NCI-H345 treated with DMSO at 0.1 percent for 48 hours (cell line): ENCODE measurements around the gene CRYBB2.
"Not testable (repeated sequence)": the region's sequence is repeated elsewhere in the genome, so short reads cannot be mapped to it uniquely, and the experiment has no call there.

Experiments used
- DNase-seq: peaks from one replicate; lab custom pipeline; 2025; ENCODE audit not compliant: unreplicated experiment; lab: John Stamatoyannopoulos, UW

The CRYBB2 gene

GRCh38 chr22:25232301-25232700 lies 12.9 kb downstream of the CRYBB2 start:
- no peak for DNase-seq

DNA sequence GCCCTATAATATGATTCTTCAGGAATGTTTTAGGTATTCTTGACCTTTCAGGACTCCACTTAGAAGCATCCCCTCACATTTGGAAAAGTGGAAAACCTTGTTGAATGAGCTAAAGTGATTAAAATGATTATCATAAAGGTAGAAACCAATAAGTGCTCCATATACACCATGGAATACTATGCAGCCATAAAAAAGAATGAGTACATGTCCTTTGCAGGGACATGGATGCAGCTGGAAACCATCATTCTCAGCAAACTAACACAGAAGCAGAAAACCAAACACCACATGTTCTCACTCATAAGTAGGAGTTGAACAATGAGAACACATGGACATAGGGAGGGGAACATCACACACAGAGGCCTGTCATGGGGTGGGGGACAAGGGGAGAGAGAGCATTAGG lies 14.3 kb downstream of the CRYBB2 start:
- not testable (repeated sequence) for DNase-seq

DNA sequence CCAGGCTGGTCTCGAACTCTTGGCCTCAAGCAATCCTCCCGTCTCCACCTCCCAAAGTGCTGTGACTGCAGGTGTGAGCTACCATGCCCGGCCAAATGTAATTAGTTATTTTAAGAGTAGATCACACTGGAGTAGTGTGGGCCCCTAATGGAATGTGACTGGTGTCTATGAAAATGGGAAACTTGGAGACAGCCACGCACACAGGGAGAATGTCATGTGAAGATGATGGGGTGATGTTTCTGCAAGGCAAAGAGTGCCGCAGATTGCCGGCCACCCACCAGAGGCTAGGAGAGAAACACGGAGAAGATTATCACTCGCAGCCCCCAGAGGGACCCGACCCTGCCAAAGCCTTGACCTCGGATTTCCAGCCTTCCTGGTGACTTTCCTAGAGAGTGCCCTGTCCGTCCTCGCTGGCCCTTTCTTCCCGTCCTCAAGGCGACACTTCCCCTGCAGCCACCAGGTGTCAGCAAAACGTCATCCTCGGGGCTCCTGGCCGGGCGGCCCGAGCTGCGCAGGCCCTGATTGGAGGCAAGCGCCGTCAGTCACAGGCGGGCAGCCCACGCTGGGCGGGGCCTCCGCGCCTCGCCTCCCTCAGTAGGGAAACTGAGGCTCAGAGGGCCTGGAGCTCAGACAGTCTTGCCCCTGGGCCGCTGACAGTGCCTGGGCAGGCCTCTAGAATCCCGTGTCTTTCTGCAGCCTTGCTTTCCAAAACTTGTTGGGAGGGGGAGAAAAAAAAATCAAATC lies 16.3 kb downstream of the CRYBB2 start:
- peak; percentile 44 for DNase-seq

GRCh38 chr22:25236417-25236816 lies 17.0 kb downstream of the CRYBB2 start:
- DNase-seq, result no peak

GRCh38 chr22:25237503-25237902 lies 18.1 kb downstream of the CRYBB2 start:
- no peak for DNase-seq

- DNase-seq, result not testable (repeated sequence)
These were observed 18.6 kb downstream of the CRYBB2 start for GRCh38 chr22:25238058-25238457.

DNA sequence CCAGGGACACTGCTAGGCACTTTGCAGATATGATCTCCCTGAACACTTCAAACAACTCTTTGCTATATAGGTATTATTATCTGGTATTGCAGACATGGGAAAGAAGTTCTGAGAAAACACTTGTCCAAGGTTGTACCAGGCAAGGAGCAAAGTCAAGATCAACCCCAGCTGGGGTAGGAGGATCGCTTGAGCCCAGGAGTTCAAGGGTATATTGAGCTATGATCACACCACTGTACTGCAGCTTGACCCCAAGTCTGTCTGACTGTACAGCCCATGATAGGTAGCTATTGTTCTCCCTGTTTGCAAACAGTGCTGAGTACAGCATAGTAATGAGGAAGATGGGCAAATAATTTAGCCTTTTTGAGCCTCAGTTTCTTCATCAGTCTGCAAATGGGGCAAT lies 35.7 kb downstream of the CRYBB2 start:
- not testable (repeated sequence) for DNase-seq

DNA sequence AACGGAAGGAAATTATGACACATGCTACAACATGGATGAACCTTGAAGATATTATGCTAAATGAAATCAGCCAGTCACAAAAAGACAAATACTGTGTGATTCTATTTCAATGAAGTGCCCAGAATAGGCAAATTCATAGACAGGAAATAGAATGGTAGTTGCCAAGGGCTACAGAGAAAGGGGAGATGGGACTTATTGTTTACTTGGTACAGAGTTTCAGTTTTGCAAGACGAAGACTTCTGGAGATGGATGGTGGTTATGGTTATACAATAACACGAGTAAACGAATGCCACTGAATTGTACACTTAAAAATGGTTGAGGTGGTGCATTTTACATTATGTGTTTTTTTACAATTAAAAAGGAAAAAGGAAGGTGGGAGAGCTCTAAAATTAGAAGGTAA lies 48.1 kb downstream of the CRYBB2 start:
- DNase-seq, result not testable (repeated sequence)

- not testable (repeated sequence) for DNase-seq
These were observed 49.5 kb downstream of the CRYBB2 start for GRCh38 chr22:25268902-25269301.

DNA sequence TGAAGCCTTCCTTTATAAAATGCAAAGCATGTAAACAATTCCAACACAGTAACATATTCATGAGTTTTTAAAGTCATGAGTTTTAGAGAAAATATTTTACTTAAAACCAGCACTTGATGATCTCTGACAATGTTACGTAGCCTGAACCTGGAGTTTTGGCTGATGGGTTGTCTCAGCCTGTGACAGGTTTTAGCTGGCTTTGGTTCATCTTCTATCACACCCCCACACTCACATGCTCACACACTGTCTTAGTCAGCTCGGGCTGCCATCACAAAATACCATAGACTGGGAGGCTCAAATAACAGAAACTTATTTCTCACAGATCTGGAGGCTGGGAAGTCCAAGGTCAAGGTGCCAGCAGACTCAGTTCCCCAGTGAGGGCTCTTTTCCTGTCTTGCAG lies 50.6 kb downstream of the CRYBB2 start:
- not testable (repeated sequence) for DNase-seq

- not testable (repeated sequence) for DNase-seq
These were observed 53.8 kb downstream of the CRYBB2 start for GRCh38 chr22:25273231-25273630.

GRCh38 chr22:25273928-25274327 lies 54.5 kb downstream of the CRYBB2 start:
- DNase-seq, result not testable (repeated sequence)

- DNase-seq, result not testable (repeated sequence)
These were observed 60.7 kb downstream of the CRYBB2 start for GRCh38 chr22:25280118-25280517.
